PC-3 (cell line): ENCODE data around the gene FEM1C.

Experiments
- CTCF ChIP-seq: fragments of 300-600 bp; sonication (generic); conservative IDR thresholded peaks from 2 replicates; pipeline ENCODE4 v1.5.1; 2017; ENCODE audit warnings: antibody characterized with exemption, low read depth, mild to moderate bottlenecking, low read length
- EZH2 ChIP-seq: fragments of 300-600 bp; sonication (generic); IDR thresholded peaks from one replicate; pipeline ENCODE4 v1.6.1; 2017; ENCODE audit warnings: antibody characterized with exemption, mild to moderate bottlenecking, low read length; ENCODE audit not compliant: unreplicated experiment

GRCh38 chr5:115578657-115579056, 34.1 kb upstream of the FEM1C start:
- no peak for TF ChIP-seq CTCF
- TF ChIP-seq EZH2: no peak
